Loucy (cell line): ENCODE data around the gene ADO.

Source experiments
- H2AFZ ChIP-seq: fragments of 200-600 bp; sonication (generic); 2 replicates; pipeline ENCODE4 v1.6.0; 2016; ENCODE audit warnings: antibody characterized with exemption, mild to moderate bottlenecking, low read length, moderate library complexity
- H3F3A ChIP-seq: fragments of 200-600 bp; 2 replicates; pipeline ENCODE4 v1.6.0; 2016; ENCODE audit warnings: antibody characterized with exemption, low read depth, mild to moderate bottlenecking
- H3K27me3 ChIP-seq: fragments of 200-600 bp; sonication (generic); 2 replicates; pipeline ENCODE4 v1.6.1; 2014; ENCODE audit warnings: low read length, mild to moderate bottlenecking; ENCODE audit not compliant: insufficient read depth, poor library complexity, severe bottlenecking
- H3K36me3 ChIP-seq: fragments of 200-600 bp; sonication (generic); 2 replicates; pipeline ENCODE4 v1.6.1; 2016; ENCODE audit warnings: low read length; ENCODE audit not compliant: insufficient read depth
- H3K4me1 ChIP-seq: fragments of 200-600 bp; sonication (generic); 2 replicates; pipeline ENCODE4 v1.5.1; 2014; ENCODE audit warnings: low read length, mild to moderate bottlenecking; ENCODE audit not compliant: insufficient read depth, poor library complexity, severe bottlenecking
- H3K4me2 ChIP-seq: fragments of 200-600 bp; sonication (generic); 2 replicates; pipeline ENCODE4 v1.6.0; 2014; ENCODE audit warnings: antibody characterized with exemption, low read length, low read depth, mild to moderate bottlenecking; ENCODE audit not compliant: poor library complexity, severe bottlenecking
- H3K4me3 ChIP-seq: fragments of 200-600 bp; sonication (generic); 2 replicates; pipeline ENCODE4 v1.5.1; 2014; ENCODE audit warnings: low read length, mild to moderate bottlenecking, mixed read lengths; ENCODE audit not compliant: poor library complexity, severe bottlenecking
- H3K79me2 ChIP-seq: fragments of 200-600 bp; sonication (generic); 2 replicates; pipeline ENCODE4 v1.6.1; 2014; ENCODE audit warnings: low read length; ENCODE audit not compliant: insufficient read depth
- H3K9ac ChIP-seq: fragments of 200-600 bp; sonication (generic); 2 replicates; pipeline ENCODE4 v1.6.0; 2014; ENCODE audit warnings: mild to moderate bottlenecking, low read depth, low read length, moderate library complexity; ENCODE audit not compliant: poor library complexity, severe bottlenecking
- H3K9me2 ChIP-seq: fragments of 200-600 bp; sonication (generic); replicated peaks from 2 replicates; pipeline ENCODE4 v1.6.1; 2016; ENCODE audit warnings: low read depth, low read length, mixed read lengths
- H3K9me3 ChIP-seq: fragments of 200-600 bp; sonication (generic); 2 replicates; pipeline ENCODE4 v1.6.1; 2014; ENCODE audit warnings: mild to moderate bottlenecking, antibody characterized with exemption, low read length, low read depth; ENCODE audit not compliant: insufficient read depth
- H4K20me1 ChIP-seq: fragments of 200-600 bp; sonication (generic); 2 replicates; pipeline ENCODE4 v1.6.0; 2014; ENCODE audit warnings: antibody characterized with exemption, low read length, mild to moderate bottlenecking; ENCODE audit not compliant: insufficient read depth, poor library complexity, severe bottlenecking
- EZH2phosphoT487 ChIP-seq: fragments of 200-600 bp; IDR thresholded peaks from 2 replicates; pipeline ENCODE4 v1.6.1; 2018; ENCODE audit warnings: antibody characterized with exemption, mild to moderate bottlenecking, moderate library complexity, borderline replicate concordance
- TF ChIP-seq, protein P1 (sequence below): fragments of 200-600 bp; sonication (generic); conservative IDR thresholded peaks from 2 replicates; pipeline ENCODE4 v1.5.1; 2014; ENCODE audit warnings: mild to moderate bottlenecking, antibody characterized with exemption, low read length

The ADO gene

DNA sequence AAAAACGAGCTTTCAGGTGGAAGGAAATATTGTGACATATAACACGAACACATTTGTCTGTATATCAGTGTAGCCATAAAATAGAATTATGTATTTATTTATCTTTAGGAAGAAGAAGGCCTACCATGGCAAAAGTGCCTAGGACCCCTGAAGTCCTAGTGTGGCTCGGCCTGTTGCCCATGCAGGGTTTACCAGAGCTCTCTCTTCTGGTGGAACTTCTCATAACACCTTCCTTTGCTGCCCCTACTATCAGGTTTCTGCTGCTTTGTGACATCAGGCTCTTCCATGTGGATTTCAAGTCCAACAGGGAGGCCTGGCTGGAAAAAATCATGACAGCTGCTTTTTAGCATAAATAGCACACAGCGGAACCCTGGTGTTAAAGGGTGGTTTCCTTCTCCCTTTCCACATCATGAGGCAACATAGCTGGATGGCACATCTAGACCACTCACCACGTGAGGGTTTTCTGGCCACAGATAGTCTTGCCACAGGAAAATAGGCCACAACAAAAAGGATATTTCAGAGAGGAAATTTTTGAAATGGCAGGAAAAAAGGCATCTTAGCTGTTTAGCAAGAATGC lies 44.8 kb upstream of the ADO start:
- no peaks in the 10 kb centered on the region for H4K20me1 ChIP-seq
- H3K9ac ChIP-seq = no peak overlapping the region
- H3K9me2 ChIP-seq = no peaks in the 10 kb centered on the region
- H3K79me2 ChIP-seq = no peaks in the 10 kb centered on the region
- H2AFZ ChIP-seq = no peak overlapping the region
- no peak overlapping the region for H3K4me3 ChIP-seq
- H3K4me2 ChIP-seq = no peak overlapping the region
- H3K4me1 ChIP-seq = no peaks in the 10 kb centered on the region
- H3K36me3 ChIP-seq = no peaks in the 10 kb centered on the region
- H3F3A ChIP-seq = no peaks in the 10 kb centered on the region
- H3K9me3 ChIP-seq = no peaks in the 10 kb centered on the region
- TF ChIP-seq EZH2phosphoT487 = no peak
- TF ChIP-seq, protein P1, sequence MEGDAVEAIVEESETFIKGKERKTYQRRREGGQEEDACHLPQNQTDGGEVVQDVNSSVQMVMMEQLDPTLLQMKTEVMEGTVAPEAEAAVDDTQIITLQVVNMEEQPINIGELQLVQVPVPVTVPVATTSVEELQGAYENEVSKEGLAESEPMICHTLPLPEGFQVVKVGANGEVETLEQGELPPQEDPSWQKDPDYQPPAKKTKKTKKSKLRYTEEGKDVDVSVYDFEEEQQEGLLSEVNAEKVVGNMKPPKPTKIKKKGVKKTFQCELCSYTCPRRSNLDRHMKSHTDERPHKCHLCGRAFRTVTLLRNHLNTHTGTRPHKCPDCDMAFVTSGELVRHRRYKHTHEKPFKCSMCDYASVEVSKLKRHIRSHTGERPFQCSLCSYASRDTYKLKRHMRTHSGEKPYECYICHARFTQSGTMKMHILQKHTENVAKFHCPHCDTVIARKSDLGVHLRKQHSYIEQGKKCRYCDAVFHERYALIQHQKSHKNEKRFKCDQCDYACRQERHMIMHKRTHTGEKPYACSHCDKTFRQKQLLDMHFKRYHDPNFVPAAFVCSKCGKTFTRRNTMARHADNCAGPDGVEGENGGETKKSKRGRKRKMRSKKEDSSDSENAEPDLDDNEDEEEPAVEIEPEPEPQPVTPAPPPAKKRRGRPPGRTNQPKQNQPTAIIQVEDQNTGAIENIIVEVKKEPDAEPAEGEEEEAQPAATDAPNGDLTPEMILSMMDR = no peak
- H3K27me3 ChIP-seq = no peaks in the 10 kb centered on the region

DNA sequence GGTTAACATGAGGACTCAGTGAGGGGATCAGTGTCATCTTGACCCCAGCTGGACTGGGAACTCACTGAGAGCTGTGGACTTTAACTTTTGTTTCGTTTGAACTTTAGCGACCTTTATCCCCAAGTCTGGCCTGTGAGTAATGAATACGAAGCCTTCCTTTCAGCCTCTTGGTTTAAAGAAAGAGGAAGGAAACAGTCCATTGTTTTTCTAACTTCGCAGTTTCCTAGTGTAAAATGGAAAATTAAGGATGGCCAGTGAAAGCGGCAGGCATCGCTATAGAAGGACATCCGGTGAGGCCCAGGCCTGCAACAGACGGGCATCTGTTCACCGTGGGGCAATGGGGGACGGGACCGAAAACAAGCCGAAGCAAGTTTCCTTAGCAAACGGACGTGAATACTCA lies 44.1 kb upstream of the ADO start:
- Histone ChIP-seq H3K79me2 (no peaks in the 10 kb centered on the region), H3K4me3 (no peak overlapping the region), H3K27me3 (no peaks in the 10 kb centered on the region), H3F3A (no peaks in the 10 kb centered on the region), H3K9me2 (no peaks in the 10 kb centered on the region), H3K9ac (no peak overlapping the region), H3K4me2 (no peak overlapping the region), H2AFZ (no peak overlapping the region), H3K9me3 (no peaks in the 10 kb centered on the region), H3K4me1 (no peaks in the 10 kb centered on the region), H3K36me3 (no peaks in the 10 kb centered on the region), H4K20me1 (no peaks in the 10 kb centered on the region)
- no peak for TF ChIP-seq EZH2phosphoT487
- TF ChIP-seq, protein P1 = no peak

DNA sequence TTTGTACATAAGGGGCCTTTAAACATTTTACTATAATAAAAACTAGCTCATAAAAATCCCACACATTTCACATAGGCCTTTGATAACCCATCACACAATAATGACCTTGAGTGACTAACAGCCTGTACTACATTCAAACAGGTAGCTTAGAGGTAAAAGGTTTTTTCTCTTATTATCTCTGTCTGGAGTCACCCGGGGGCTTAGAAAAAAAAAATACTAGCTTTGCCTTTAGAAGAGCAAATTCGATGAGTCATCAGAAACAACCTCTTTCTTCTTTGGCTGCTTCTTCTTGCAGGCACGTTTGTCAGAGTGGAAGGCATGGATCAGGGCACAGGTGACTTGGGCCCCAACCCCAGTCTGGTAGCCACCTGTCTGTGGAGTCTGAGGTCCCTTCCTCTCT lies 43.4 kb upstream of the ADO start:
- Histone ChIP-seq H3K9me3 (no peaks in the 10 kb centered on the region), H3K27me3 (no peaks in the 10 kb centered on the region), H3K4me3 (no peak overlapping the region), H2AFZ (no peak overlapping the region), H4K20me1 (no peaks in the 10 kb centered on the region), H3K9me2 (no peaks in the 10 kb centered on the region), H3F3A (no peaks in the 10 kb centered on the region), H3K9ac (no peak overlapping the region), H3K4me1 (no peaks in the 10 kb centered on the region), H3K36me3 (no peaks in the 10 kb centered on the region), H3K79me2 (no peaks in the 10 kb centered on the region), H3K4me2 (no peak overlapping the region)
- TF ChIP-seq, protein P1 = no peak
- TF ChIP-seq EZH2phosphoT487 = no peak
